Stimulated activated CD4-positive, alpha-beta T cell treated with anti-CD3 and anti-CD28 coated beads, Interleukin-12 subunit alpha, Interleukin-12 subunit beta, amount 100 ng/mL, for 48 hours (primary cell): ENCODE results near the gene EPHB1.
"Not testable (repeated sequence)": the region's sequence is repeated elsewhere in the genome, so short reads cannot be mapped to it uniquely, and the experiment has no call there.

ENCODE experiments used
- DNase-seq, 3 donors: peaks; one replicate each; pipeline ENCODE4 v3.0.0-alpha.2; 2020; ENCODE audit warnings: low read depth in 2 of 3, low spot score in 1 of 3

EPHB1 gene

DNA sequence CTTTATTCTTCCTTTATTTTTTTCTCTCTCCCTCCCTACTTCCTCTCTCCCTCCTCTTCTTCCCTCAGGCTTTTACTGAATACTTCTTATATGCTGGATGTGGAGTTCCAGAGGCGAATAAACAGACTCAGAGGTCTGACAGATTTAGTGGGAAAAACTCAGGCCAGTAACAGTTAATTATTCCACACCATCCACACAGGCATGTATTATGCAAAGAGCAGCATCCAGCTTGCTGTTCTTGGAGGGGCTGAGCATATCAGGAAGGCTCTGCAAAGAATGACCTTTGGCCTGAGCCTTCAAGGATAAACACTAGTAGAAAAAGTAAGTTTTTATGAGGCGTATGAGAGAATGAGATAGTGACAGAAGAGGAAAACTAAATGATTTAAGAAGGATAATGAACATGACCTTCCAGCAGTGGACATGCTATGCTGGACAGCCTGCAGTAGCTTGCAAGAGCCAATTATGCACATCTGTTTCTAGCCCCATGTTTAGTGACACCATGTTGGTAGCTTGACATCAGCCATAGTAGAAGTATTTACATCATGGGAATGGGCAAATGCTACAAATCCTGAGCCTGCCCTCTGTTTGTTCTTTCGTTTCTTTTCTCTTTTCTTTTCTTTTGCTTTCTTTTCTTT, 387.4 kb downstream of the EPHB1 start:
- no peak for DNase-seq

DNA sequence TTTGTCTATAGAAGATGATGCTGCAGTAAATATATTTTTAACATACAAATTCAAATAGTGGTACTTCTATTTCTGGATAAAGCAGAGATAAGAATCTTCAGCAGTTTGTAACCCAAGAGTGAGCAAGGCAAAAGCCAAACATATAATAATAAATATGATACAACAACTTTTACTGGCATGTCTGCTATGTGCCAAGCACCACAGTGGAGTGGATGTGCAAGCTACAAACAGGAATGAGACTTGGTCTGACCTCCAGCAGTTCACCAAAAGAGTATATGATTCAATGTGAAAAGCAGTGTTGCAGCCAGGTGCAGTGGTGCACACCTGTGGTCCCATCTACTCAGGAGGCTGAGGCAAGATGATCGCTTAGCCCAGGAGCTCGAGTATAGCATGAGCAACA, 395.6 kb downstream of the EPHB1 start:
- no peak for DNase-seq

DNA sequence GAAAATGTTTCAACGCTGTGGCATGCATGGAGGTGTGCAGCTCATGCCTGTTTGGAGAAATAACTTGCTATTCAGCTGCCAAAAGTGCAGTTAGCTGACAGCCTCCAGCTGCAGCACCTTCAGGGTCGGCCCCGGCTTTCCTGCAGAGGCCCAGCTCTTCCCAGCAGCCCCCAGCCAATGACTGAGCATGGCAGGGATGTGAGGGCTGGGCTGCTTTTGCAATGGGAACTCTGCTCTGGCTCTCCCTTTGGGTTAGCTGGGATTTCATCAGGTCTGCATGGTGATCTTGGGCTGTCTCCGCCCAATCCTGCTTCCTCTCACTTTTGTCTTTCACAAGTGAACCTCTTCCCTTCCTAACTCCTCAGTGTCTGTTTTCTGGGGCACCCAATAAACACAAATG, 396.6 kb downstream of the EPHB1 start:
- no peak for DNase-seq

DNA sequence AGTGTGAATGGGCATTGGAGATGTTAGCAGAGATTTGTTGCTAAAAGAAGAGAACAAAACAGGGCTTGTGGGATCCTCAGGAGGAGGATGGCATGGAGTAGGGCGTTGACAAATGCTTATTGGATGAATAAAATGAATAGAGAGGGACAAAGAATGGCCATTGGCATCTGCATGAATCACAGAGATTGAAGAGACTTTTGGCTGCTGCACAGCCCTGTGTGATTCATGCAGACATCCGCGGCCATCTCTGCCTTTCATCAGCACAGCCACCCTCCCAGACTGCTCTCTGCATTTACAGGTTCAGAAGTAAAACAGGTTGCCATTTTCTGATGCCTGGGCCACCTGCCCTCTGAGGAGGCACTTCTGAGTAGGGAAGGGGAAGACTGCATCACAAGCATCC, 397.9 kb downstream of the EPHB1 start:
- DNase-seq = no peak

DNA sequence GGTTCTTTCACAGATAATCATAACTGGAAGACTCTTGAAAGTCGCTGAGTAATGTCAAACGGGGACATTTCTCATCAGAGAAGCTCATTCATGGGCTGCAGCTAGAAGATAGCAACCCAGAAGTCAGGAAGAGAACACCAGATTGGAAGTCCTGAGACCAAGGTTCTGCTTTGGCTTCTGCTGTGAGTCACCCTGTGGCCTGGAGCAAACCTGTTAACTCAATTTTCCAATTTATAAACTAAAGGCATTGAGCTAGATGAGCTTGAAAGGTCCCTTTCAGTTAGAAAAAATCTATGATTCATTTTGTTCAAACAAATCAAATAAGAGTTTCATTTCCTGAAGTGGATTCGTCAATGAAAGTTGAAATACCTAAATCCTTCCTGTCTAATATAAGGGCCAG, 402.2 kb downstream of the EPHB1 start:
- DNase-seq = no peak

DNA sequence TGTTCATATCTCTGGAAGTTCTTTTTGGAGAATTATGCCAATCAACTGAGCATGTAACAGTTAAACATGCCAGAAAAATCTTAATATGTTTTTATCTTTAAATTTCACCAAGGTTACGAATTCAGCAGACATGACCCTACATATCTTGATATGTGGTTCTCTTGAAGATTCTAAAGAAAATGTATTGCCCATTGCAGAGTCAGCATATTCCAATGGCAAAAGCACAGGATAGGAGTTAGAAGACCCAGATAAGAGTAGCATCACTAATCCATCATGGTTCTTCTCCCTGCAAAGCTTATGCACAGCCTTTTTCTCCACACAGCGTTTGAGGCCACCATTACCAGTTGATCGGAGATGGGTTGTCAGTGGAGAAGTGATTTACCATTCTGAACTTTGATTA, 402.8 kb downstream of the EPHB1 start:
- DNase-seq = no peak

DNA sequence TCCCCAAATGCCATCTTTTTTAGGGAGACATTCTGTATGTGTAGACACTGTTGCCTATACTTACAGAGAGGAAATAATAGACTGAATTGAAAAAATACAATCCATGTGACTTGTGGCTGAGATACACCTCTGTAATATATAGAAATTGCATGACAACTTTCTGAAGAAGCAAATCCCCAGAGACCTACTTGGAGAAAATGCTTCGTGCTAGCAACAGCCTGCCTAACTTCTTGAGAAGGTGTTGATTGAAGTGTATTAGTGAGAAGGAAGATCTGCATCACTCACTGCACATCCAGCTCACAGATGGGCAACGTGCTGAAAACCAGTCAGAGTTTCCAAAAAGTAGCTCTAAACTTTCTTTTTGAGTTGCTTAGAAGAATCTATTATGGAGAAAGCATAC, 404.1 kb downstream of the EPHB1 start:
- DNase-seq = no peak

DNA sequence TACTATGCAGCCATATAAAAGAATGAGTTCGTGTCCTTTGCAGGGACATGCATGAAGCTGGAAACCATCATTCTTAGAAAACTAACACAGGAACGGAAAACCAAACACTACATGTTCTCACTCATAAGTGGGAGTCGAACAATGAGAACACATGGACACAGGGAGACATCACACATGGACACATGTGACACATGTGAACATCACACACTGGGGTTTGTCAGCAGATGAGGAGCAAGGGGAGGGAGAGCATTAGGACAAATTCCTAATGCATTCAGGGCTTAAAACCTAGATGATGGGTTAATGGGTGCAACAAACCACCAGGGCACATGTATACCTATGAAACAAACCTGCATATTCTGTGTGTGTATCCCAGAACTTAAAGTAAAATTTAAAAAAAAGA, 408.0 kb downstream of the EPHB1 start:
- no peak for DNase-seq

DNA sequence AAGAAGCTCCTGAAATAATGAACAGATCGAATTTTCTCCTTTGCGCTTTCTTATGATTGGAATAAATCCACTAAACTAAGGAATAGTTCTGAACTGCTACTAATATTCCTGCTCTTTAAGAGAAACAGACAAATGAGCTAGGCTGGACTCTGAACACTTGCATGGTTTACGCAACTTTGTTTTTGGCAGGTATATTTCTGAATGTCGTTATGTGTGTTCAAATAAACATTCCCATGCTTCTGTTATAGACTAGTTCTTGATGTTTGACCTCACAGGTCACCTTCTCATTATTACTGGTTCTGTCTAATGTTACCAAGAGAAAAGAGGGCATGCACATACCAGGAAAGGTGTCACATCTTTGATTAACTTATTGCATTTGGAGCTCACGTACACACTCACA, 418.2 kb downstream of the EPHB1 start:
- no peak for DNase-seq

DNA sequence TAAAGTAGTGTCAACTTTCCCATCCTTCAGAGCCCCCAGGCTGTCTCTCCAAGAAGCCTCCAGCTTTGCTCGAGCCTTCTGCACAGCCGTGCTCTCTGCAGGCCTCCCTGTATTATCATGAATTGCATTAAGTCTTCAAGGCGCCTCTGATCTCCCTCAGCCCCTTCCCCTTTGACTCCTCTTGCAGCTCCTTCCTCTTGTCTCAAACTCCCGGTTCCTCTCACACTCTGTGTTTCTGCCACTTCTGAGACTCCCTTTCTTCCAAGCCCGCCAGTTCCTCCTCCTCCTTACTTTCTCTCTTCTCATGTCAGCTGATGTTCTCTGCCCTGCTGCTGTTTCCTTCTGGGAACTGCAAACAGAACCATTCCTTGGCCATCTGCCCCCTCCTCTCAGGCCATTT, 418.8 kb downstream of the EPHB1 start:
- no peak for DNase-seq

DNA sequence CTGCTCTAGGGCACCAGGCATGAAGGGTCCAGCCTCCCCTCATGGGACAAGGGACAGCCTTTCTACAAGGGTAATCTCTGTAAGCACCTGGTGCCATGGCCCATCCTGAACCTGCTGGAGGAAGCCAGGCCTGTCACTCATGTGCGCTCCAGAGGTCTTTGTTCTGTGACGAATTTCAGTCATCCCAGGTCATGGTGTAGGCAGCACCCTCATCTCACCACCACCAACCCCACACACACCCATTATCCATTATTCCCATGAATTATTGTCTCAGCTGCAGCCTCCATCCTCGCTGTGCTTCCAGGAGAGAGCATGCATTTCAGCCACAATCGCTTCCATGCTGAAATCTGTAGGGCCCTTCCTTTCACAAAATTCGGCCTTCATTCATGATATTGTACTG, 419.3 kb downstream of the EPHB1 start:
- DNase-seq = no peak

DNA sequence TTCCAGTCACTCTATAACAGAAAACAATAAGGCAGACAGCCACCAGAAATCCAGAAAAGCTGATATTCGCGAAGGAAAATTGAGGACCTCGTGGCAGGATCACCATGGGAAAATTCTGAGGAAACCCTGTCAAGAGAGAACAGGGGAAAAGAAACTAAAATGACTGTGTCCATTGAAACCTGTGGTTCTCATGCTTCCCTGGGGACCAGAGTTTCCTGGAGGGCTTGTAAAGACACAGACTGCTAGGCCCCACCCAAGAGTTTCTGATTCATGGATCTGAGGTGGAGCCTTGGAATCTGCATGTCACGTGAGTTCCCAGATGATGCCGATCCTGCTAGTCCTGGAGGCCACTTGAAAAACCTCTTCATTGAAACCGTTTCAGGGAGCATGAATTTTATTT, 420.5 kb downstream of the EPHB1 start:
- no peak for DNase-seq

DNA sequence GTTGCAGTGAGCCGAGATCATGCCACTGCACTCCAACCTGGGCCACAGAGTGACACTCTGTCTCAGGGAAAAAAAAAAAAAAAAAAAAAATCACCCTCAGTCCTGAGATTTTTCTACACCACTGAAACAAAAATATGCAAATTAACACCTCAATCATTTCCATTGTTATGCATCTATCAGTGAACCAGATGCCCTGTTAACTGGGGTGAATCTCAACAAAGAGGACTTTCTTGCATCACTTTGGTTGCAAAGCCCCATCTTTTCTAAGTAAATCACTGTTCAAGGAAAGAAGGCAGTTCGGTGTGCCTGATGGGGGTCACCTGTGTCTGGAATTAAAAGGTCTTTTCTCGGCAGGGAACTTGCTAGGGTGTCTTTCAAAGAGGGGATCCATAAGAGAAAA, 421.6 kb downstream of the EPHB1 start:
- DNase-seq = no peak

DNA sequence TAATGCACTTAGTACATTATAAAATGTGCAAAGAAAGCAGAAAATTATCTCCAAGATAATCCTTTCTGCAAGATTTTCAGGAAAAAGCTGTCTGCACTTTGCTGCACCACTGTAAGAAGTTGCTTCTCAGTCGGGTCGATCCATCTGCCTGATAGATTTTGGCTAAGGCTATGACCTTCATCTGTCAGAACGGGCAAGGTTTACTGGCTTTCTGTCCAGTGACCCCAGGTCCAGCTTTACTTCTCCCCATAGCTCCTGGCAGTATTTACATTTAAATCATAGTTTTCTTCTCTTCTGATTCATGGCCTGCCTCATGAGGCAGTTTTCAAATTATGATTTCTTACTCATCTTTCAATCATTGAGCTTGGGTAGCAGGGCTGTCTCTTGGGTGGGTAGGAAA, 422.7 kb downstream of the EPHB1 start:
- no peak for DNase-seq

DNA sequence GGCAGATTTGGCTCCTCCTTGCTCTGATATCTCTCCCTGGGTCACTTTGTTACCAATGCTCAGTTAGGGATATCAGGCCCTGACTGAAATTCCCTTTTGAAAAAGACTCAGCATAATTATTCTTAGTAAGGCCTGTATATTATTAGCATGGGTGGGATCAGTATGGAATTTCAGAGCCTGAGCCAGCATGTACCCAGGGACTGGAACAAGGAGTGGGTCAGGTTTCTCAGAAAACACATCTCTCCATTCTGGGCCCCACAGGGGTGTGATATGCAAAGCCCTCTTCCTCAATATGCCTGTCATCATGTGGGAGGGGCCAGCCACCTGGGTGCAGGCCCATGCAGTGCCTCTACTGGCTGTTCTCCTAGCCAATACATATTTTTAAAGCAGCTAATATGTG, 423.2 kb downstream of the EPHB1 start:
- DNase-seq = no peak

DNA sequence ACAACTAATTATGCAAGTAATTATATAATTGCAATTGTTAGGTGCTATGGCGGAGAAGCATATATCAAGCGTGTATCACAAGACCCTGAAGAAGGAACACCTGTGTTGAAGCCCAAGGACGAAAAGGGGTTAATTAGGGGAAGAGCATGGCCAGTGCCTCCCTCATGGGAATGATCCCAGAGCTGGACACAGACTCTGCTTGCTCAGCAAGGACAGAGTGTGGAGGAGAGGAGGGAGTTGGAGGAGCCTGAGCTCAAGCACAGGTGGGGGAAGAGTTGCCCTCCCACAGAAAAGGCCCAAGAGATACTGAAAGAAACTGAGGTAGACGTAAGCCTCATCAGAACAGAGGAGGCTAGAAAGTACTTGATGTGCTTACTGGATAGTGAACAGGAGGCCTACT, 423.7 kb downstream of the EPHB1 start:
- DNase-seq = no peak

DNA sequence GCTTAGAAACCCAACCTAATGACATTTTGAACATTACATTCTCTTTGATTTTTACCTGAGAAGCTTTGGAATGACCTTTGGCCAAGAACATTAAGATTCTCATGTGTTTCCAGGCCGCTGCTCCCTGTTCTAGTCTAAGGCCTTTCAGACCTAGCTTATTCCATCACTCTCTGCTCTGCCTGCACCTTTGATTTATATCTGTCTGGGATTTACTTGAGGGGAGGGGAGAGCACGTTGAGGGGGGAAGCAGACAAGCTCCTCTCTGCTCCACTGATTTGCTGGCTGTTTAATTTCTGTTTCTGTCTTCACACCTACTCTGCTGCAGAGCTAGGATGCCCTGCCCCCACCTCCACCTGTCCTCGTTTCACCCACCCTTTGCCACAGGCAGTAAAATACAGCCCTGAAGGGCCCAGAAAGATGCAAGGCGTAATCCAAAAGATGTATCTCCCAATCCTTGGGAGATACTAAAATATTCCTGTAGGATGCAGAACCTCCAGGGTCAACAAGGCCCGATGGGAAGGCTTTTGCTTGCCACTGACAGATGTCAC, 429.8 kb downstream of the EPHB1 start:
- DNase-seq = no peak

DNA sequence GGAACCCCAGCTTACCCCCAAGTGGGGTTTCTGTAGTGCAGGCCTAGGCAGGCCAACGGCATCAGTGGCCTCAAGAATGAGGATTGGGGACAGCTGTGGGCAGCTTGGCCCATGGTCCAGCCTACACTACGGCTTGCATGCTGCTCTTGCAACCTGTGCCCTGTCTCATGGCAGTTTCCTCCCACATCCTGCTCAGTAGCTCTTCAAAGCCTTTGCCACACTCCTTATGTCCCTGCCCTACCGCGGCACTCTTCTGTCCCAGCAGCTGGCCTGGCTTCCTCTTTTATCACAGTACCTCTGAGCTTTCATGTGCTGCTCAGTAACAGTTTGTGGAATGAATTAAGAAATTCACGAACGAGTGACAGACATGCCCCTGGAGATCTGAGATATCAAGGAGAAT, 431.0 kb downstream of the EPHB1 start:
- DNase-seq = no peak

DNA sequence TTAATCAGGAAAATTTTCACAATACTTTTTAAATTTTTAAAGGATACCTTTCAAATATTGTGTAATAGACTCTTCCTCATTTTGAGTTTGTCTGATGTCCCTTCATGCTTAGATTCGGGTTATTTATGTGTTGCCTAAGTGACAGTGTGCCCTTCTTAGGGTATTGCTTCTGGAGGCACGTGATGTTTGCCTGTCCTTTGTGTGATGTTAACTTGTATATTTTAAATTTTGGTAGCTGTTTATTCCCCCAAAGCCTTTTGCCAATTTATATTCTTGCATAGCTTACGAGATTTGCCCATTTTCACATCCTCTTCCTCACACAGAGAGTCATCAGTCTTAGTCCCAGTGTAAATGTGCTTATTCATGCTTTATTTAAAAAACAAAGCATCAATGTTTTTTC, 433.1 kb downstream of the EPHB1 start:
- no peak for DNase-seq

DNA sequence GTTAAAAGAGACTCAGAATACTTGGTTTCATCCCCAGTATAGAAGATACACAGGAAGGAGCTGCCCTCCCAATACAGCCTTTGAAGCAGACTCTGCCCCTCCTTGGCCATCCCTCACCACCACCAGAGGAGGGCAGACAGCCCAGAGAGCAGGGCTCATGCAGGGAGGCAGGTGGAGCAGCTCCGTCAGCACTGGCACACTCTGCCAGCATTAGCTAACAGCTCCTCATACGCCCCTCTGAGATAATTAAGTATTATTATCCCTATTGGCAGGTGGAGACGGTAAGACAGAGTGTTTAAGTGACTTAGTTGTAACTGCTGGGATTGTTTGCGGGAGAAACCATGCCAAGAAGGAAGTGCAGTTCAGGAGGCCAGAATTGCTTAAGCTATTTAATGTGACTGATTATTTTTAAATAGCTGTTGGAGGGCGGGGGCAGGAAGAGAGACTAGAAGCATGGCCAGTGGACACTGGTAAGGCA, 434.0 kb downstream of the EPHB1 start:
- DNase-seq = no peak

DNA sequence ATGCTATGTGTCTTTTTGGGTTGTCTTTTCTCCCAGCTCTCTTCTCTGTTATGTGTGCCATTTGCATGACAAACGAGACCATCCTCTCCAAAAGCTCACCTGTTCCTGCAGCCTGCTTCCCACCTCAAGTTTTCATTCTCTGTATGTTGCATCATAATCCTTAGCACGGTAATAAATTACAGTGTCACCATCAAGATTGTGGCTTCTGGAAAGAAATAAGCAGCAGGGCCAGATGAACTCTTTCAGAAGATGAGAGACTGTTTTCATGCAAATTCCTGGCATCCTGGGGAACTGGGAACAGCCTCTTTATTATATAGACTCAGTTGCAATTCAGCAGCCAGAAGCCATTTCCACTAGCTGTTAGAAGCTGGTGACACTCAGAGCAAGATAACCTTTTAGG, 436.7 kb downstream of the EPHB1 start:
- DNase-seq = no peak

DNA sequence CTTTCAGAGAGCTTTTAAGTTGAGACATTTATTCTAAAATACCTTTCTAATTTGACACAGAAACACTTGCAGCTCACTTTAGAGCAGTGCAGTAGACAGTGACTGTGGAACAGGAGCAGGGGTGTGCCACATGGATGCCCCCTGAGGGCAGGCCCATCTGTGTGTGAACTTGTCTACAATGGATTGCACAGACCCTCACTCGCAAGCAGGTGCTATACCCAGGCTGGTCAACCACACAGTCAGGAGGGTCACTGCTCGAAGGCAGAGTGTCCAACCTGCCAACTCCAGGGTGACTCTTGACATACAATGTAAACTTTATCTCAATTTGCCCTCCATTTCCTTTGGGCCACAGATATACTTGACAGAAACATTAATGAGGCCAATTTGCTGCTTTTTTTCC, 437.2 kb downstream of the EPHB1 start:
- DNase-seq = no peak

DNA sequence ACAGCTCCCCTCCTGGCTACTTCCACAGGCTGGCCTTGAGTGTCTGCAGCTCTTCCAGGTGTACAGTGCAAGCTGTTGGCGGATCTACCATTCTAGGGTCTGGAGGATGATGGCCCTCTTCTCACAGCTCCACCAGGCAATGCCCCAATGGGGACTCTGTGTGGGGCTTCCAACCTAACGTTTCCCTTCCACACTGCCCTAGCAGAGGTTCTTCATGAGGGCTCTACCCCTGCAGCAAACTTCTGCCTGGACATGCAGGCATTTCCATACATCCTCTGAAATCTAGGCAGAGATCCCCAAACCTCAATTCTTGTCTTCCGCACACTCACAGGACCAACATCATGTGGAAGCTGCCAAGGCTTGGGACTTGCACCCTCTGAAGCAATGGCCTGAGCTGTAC, 438.4 kb downstream of the EPHB1 start:
- DNase-seq = not testable (repeated sequence)
